Measurements from ENCODE around the gene GLRA1. TPM values are rescaled to one million over a fixed set of nuclear protein-coding genes. Genes with fewer than 3 reads are reported as not detected.

The GLRA1 gene
- not detected in 2 replicates for total RNA-seq (2022)
- not detected for Bru-seq, nascent RNA
- not detected for BruChase-seq, experiment 1, labeled RNA remaining after a 6-hour chase
- BruChase-seq, experiment 2, labeled RNA remaining after a 2-hour chase = percentile 3 among the genes with signal in this experiment
- long read RNA-seq, partial matches to known transcripts = 0 of 3 reads
- long read RNA-seq, other reads (novel, unspliced or antisense) = 3 of 3 reads

DNA sequence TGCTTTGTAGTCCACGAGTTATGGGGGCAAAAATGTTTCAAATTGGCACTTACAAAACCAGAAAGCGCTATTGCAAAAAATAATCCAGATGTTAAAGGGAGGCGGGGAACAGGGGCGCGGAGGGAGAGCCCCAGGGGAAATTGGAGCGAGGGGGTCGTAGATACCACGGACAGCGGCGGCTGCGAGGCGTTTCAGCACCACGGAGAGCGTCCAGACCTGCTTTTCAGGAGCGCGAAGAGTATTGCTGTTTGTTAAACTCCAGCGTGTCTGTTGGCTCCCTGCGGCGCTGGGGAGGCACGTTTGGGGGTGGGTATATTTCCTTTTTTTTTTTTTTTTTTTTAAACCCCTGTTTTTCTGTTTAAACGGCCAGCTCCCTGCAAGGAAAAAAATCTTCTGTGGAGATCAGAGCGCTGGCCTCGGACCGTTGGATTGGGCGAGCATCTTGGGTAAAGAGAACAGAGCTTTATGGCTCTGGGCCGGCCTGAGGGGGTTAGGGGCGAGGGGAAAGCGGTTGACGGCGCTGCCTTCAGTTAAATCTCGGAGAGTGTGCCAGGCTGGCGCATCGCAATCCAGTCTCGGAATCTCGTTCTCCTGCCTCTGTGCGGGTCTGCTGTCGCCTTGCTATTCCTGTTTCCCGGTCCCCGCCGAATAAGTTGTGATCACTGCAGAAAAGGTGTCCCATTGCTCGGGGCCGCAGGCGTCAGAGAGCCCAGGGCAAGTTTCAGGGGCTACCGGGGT, at the start of gene GLRA1:
Gene GLRA1 (minus strand): TSS at position 288 of the 738 bp plus-strand sequence. CDS start 302 bp downstream, outside the sequence.
- no peaks in the 10 kb centered on the region for H3K9me3 Mint-ChIP-seq (ENCODE audit: low read depth, unreplicated experiment)
- no peaks in the 10 kb centered on the region for H3K4me1 Mint-ChIP-seq (ENCODE audit: low read depth, unreplicated experiment)
- no peak within 1 kb of the TSS for H3K4me3 Mint-ChIP-seq (ENCODE audit: low read depth, unreplicated experiment)
- no peaks in the 10 kb centered on the region for H3K36me3 Mint-ChIP-seq (ENCODE audit: insufficient read depth, unreplicated experiment)
- H3K27ac Mint-ChIP-seq (ENCODE audit: unreplicated experiment) = no peak within 1 kb of the TSS
- H3K27me3 Mint-ChIP-seq (ENCODE audit: unreplicated experiment) = peaks cover 52% of the 10 kb centered on the region
- TF ChIP-seq, protein P1, sequence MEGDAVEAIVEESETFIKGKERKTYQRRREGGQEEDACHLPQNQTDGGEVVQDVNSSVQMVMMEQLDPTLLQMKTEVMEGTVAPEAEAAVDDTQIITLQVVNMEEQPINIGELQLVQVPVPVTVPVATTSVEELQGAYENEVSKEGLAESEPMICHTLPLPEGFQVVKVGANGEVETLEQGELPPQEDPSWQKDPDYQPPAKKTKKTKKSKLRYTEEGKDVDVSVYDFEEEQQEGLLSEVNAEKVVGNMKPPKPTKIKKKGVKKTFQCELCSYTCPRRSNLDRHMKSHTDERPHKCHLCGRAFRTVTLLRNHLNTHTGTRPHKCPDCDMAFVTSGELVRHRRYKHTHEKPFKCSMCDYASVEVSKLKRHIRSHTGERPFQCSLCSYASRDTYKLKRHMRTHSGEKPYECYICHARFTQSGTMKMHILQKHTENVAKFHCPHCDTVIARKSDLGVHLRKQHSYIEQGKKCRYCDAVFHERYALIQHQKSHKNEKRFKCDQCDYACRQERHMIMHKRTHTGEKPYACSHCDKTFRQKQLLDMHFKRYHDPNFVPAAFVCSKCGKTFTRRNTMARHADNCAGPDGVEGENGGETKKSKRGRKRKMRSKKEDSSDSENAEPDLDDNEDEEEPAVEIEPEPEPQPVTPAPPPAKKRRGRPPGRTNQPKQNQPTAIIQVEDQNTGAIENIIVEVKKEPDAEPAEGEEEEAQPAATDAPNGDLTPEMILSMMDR (IDR thresholded peaks at IDR 0.05; ENCODE audit: unreplicated experiment) = no peak
- DNase-seq = peak; percentile 49
- CTCF ChIA-PET = interaction anchor here (1.1 kb wide), 1 partner anchor 218 kb away, joined by 4 read pairs; no protein-coding TSS in a partner anchor
- no TSS peak for BruUV-seq (replicated peaks)
- intact Hi-C loops (cut with micrococcal nuclease; ENCODE audit: unreplicated experiment) = loop anchor here (2.0 kb wide), 2 partner anchors 34 to 218 kb away; no protein-coding TSS in a partner anchor

DNA sequence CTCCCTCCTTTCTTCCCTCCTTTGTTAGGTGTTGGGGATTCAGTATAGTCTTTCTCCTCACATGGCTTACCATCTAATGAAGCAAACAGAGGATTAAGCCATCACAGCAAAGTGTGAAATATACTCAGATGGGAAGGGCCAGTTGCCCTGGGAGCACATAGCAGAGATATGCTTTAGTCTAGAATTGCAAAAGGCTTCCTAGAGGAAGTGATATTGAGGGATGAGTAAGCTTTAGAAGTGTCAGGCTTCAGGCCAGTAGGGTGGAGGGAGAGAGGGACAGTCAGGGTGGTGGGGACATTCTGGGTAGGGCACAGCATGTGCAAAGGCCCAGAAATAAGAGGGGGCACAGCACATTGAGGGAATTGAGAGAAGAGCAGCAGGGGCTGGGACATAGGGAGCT, 46.2 kb upstream of the GLRA1 start:
- Mint-ChIP-seq H3K27ac (ENCODE audit: unreplicated experiment) (no peak overlapping the region), H3K27me3 (ENCODE audit: unreplicated experiment) (no peaks in the 10 kb centered on the region), H3K4me3 (ENCODE audit: low read depth, unreplicated experiment) (no peak overlapping the region), H3K4me1 (ENCODE audit: low read depth, unreplicated experiment) (no peaks in the 10 kb centered on the region), H3K9me3 (ENCODE audit: low read depth, unreplicated experiment) (no peaks in the 10 kb centered on the region), H3K36me3 (ENCODE audit: insufficient read depth, unreplicated experiment) (no peaks in the 10 kb centered on the region)
- TF ChIP-seq, protein P1 (IDR thresholded peaks at IDR 0.05; ENCODE audit: unreplicated experiment) = no peak
- no TSS peak for BruUV-seq (replicated peaks)
- CTCF ChIA-PET = no interaction called here
- DNase-seq = no peak
- intact Hi-C loops (cut with micrococcal nuclease; ENCODE audit: unreplicated experiment) = no loop called here

DNA sequence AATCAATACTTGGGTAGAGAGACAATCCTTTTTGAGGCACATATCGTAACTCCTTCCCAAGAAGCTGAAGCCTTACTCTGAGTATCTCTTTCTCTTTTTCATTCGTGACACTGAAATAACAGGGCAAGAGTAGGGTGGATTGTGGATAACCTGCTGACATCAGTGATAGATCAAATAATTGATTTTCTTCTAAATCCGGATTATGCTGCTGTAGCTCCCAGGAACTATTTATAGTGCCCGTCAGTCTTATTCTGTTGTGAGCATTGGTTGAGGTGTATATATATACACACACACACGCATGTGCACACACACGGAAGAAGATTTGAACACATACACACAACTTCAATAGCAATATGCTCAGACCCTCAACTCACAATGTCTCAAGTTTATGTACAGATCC, 43.2 kb upstream of the GLRA1 start:
- Mint-ChIP-seq H3K36me3 (ENCODE audit: insufficient read depth, unreplicated experiment) (no peaks in the 10 kb centered on the region), H3K27ac (ENCODE audit: unreplicated experiment) (no peak overlapping the region), H3K27me3 (ENCODE audit: unreplicated experiment) (no peaks in the 10 kb centered on the region), H3K9me3 (ENCODE audit: low read depth, unreplicated experiment) (no peaks in the 10 kb centered on the region), H3K4me1 (ENCODE audit: low read depth, unreplicated experiment) (no peaks in the 10 kb centered on the region), H3K4me3 (ENCODE audit: low read depth, unreplicated experiment) (no peak overlapping the region)
- no peak for DNase-seq
- BruUV-seq (replicated peaks) = no TSS peak
- intact Hi-C loops (cut with micrococcal nuclease; ENCODE audit: unreplicated experiment) = no loop called here
- CTCF ChIA-PET = no interaction called here
- TF ChIP-seq, protein P1 (IDR thresholded peaks at IDR 0.05; ENCODE audit: unreplicated experiment) = no peak

DNA sequence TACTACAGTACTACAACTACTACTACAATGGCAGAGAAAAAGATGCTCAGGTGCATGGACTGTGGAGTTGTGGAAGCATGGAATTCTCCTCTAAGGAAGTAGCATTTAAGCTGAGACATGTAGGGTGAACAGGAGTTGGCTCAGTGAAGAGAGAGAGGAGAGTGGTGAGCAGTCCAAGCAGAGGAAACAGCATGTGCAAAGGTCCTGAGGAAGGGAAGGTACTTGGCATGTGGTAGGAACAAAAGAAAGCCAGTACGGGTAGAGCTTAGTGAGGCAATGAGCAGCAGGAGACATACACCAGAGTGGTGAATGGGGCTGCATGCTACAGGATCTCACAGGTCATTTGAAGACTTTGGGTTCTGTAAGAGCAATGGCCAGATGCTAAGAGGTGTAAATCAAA, 41.4 kb upstream of the GLRA1 start:
- Mint-ChIP-seq H3K4me1 (ENCODE audit: low read depth, unreplicated experiment) (no peaks in the 10 kb centered on the region), H3K36me3 (ENCODE audit: insufficient read depth, unreplicated experiment) (no peaks in the 10 kb centered on the region), H3K27me3 (ENCODE audit: unreplicated experiment) (peaks cover 12% of the 10 kb centered on the region), H3K9me3 (ENCODE audit: low read depth, unreplicated experiment) (no peaks in the 10 kb centered on the region), H3K27ac (ENCODE audit: unreplicated experiment) (no peak overlapping the region), H3K4me3 (ENCODE audit: low read depth, unreplicated experiment) (no peak overlapping the region)
- no TSS peak for BruUV-seq (replicated peaks)
- no peak for DNase-seq
- CTCF ChIA-PET = no interaction called here
- TF ChIP-seq, protein P1 (IDR thresholded peaks at IDR 0.05; ENCODE audit: unreplicated experiment) = no peak
- intact Hi-C loops (cut with micrococcal nuclease; ENCODE audit: unreplicated experiment) = no loop called here

Measured in Calu3 (cell line).